Spleen (tissue), 11 donors: ENCODE measurements around the gene PDIA6. TPM values are rescaled to one million over a fixed set of nuclear protein-coding genes. Genes with fewer than 3 reads are reported as not detected.

Source experiments
- DNase-seq: peaks from one replicate; pipeline ENCODE4 v3.0.0-alpha.2; 2020
- H3K27ac ChIP-seq, 8 donors: fragments of 200-600 bp; sonication (generic) in 7 of 8; 1 replicate in 4 of 8; 2 replicates in 4 of 8; pipeline versions ENCODE4 v1.5.0 to v1.8.0; 2016 to 2021; ENCODE audit warnings: inconsistent platforms in 4 of 8, mild to moderate bottlenecking in 4 of 8, moderate library complexity in 1 of 8
- H3K27me3 ChIP-seq, 7 donors: fragments of 200-600 bp; sonication (generic) in 6 of 7; replicated peaks in 1 of 7; 1 replicate in 4 of 7; 2 replicates in 3 of 7; pipeline versions ENCODE4 v1.5.0 to v1.8.0; 2016 to 2021; ENCODE audit warnings: inconsistent platforms in 3 of 7, mild to moderate bottlenecking in 1 of 7
- H3K36me3 ChIP-seq, 6 donors: fragments of 200-600 bp; sonication (generic) in 5 of 6; 1 replicate in 4 of 6; 2 replicates in 2 of 6; pipeline versions ENCODE4 v1.5.0 to v1.8.0; 2016 to 2021; ENCODE audit warnings: inconsistent platforms in 2 of 6
- H3K4me1 ChIP-seq, 6 donors: fragments of 200-600 bp; sonication (generic) in 5 of 6; 1 replicate in 3 of 6; 2 replicates in 3 of 6; pipeline versions ENCODE4 v1.5.0 to v1.8.0; 2016 to 2021; ENCODE audit warnings: inconsistent platforms in 3 of 6
- H3K4me3 ChIP-seq, 8 donors: fragments of 200-600 bp; sonication (generic) in 7 of 8; 1 replicate in 4 of 8; 2 replicates in 4 of 8; pipeline versions ENCODE4 v1.5.0 to v1.8.0; 2016 to 2021; ENCODE audit warnings: inconsistent platforms in 4 of 8, mild to moderate bottlenecking in 4 of 8, moderate library complexity in 2 of 8
- H3K9me3 ChIP-seq, 8 donors: fragments of 200-600 bp; sonication (generic) in 7 of 8; 1 replicate in 4 of 8; 2 replicates in 4 of 8; pipeline versions ENCODE4 v1.5.0 to v1.8.0; 2016 to 2021; ENCODE audit warnings: inconsistent platforms in 4 of 8
- CTCF ChIP-seq, 11 experiments: fragments of 200-600 bp in 7 of 11; fragments of 450-650 bp in 4 of 11; sonication (generic) in 4 of 11; IDR thresholded peaks in 8 of 11; conservative IDR thresholded peaks in 3 of 11; 1 replicate in 7 of 11; 2 replicates in 4 of 11; pipeline versions ENCODE4 v1.4.0 to v1.8.0; 2016 to 2021; ENCODE audit warnings: antibody characterized with exemption in 11 of 11, inconsistent platforms in 4 of 11, mild to moderate bottlenecking in 1 of 11
- POLR2A ChIP-seq, 3 donors: fragments of 450-650 bp; IDR thresholded peaks; one replicate each; pipeline ENCODE4 v1.5.1; 2017; ENCODE audit warnings: antibody characterized with exemption in 3 of 3, mild to moderate bottlenecking in 1 of 3
- POLR2AphosphoS5 ChIP-seq, 3 donors: sonication (generic); formaldehyde crosslinking; IDR thresholded peaks; one replicate each; pipeline ENCODE4 v1.5.1; 2017; ENCODE audit warnings: antibody characterized with exemption in 3 of 3
- WGBS, 5 donors: extraction: QIAGEN DNeasy Blood & Tissue Kit in 3 of 5; methylation state at CpG; one replicate each; pipeline versions ENCODE4 v1.1.5 to v1.1.7; 2013 to 2018; 5-methylcytosine and 5-hydroxymethylcytosine counted together
- intact Hi-C: fragments of 100-400 bp; cut with DNase I; formaldehyde crosslinking; loops from one replicate; pipeline ENCODE4 v1.15.0; 2023; ENCODE audit warnings: low total_unique reads
- polyA plus RNA-seq, 3 donors: library from polyadenylated mRNA; stranded (reverse); fragments of 200-250 nt; gene quantifications; one replicate each; pipeline ENCODE4 v1.2.1, GENCODE V29; 2013
- total RNA-seq, 7 donors: library from RNA; depleted of rRNA in 3 of 7; stranded (reverse); fragments of >200 nt in 3 of 7; fragmentation: NEBNext Ultra II Directional in 4 of 7; extraction: Animal tissue kit (Norgen Biotek cat#: 25700) in 4 of 7; gene quantifications; one replicate each; pipeline versions ENCODE4 v1.1.0 to v1.2.1, GENCODE V29; 2016 to 2021
- donor health status: healthy with polysubstance abuse.
- donor health status: DM: no; HTN: no; CAD: no; lungs with moderate emphysema.
- donor health status: DM: no; HTN: no; CAD: no.
- donor health status: Bipolar disorder and iron deficiency.
- donor health status: healthy.
- donor health status: DM: no; HTN: no; CAD: no.
- donor health status: DM: yes; HTN: yes; CAD: no.

Gene PDIA6
- total and polyA plus RNA-seq, 10 donors: 29.7 to 164 (median 115) TPM

DNA sequence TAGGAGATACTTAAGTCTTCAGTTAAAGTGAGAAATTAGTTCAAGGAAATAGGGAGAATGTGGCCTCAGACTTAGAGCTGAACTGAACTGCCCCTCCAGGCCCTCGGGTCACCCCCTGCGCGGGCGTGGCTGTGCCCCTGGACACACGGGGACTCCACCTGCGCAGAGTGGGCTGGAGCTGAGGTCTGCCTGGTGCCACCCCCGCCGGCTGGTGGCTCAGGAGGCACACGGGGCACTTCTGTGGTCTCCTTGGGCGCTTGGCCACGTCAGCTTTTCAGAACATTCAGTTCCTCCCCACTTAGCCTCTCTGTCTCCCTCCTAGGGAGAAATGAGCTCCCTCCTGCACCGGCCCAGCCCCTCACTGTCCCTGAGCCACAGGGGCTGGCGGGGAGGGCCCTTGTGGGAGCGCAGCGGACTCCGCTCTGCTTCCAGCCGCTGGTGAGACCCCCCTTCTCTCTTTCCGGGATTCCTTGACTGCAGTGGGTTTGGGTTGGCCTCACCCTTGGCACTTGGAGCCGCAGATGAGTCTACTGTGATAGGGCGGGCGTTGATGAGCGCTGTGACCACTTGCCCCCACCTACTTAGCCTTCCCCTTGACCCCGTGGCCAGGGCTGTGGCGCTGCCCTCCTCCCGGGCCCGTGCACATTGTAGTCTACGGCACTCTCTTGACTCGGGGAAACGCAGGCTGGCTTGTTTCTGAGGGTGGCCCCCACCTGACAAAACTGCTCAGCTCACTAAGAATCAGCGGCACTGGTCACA lies 18.2 kb upstream of the PDIA6 start:
- Histone ChIP-seq H3K4me3 (no peak overlapping the region), H3K4me1 (peaks cover 13 to 91% (median 52%) of the 10 kb centered on the region in 6 donors), H3K27me3 (peaks cover 0 to 57% (median 6%) of the 10 kb centered on the region in 7 donors), H3K36me3 (no peaks in the 10 kb centered on the region), H3K9me3 (no peaks in the 10 kb centered on the region), H3K27ac (peak overlapping the region in 5 of 8 donors; percentile 15 to 74 (median 65))
- 54 to 73% (median 66%) methylated on average over 21 to 30 of the region's 30 CpGs for WGBS, 5 donors
- peak; percentile 74 for DNase-seq
- TF ChIP-seq POLR2AphosphoS5 (IDR thresholded peaks at IDR 0.05): peak in 1 of 3 donors; percentile 26
- TF ChIP-seq POLR2A (IDR thresholded peaks at IDR 0.05): no peak
- intact Hi-C loops: no loop called here

DNA sequence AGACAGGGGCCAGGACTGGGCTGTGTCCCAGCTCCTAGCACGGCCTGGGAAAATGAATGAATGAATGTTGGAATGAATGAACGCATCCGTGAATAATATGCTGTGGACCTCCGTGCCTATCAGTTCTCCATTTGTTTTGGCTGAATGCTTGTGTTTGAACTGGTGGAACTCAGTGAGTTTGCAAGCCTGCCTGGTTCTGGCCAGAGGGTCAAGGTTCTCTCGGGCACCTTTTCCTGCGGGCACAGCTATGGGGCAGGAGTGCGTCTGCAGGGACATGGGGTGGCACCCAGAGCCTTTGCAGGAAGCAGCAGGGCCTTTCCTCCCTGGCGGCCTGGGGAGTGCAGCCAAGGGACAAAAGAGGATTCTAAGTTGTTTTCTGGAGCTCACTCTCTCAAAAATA lies 17.6 kb upstream of the PDIA6 start:
- no peaks in the 10 kb centered on the region for H3K36me3 ChIP-seq
- intact Hi-C loops: no loop called here
- peaks cover 13 to 90% (median 49%) of the 10 kb centered on the region in 6 donors for H3K4me1 ChIP-seq
- WGBS, 5 donors: 73 to 82% (median 77%) methylated on average over 8 of the region's 8 CpGs
- peak; percentile 82 for DNase-seq
- H3K27me3 ChIP-seq: peaks cover 0 to 56% (median 6%) of the 10 kb centered on the region in 7 donors
- H3K27ac ChIP-seq: peak overlapping the region in 5 of 8 donors; percentile 15 to 74 (median 65)
- TF ChIP-seq CTCF (IDR thresholded peaks at IDR 0.05 in 8 of 11, conservative IDR thresholded peaks at IDR 0.05 in 3 of 11): no peak
- peak in 2 of 3 donors; percentile 11 to 59 for TF ChIP-seq POLR2AphosphoS5 (IDR thresholded peaks at IDR 0.05)
- TF ChIP-seq POLR2A (IDR thresholded peaks at IDR 0.05): no peak
- no peaks in the 10 kb centered on the region for H3K9me3 ChIP-seq
- no peak overlapping the region for H3K4me3 ChIP-seq

- no peaks in the 10 kb centered on the region for H3K36me3 ChIP-seq
- H3K9me3 ChIP-seq: no peaks in the 10 kb centered on the region
- intact Hi-C loops: no loop called here
- no peak overlapping the region for H3K4me3 ChIP-seq
- DNase-seq: peak; percentile 41
- H3K27me3 ChIP-seq: peaks cover 0 to 53% (median 6%) of the 10 kb centered on the region in 7 donors
- WGBS, 5 donors: 75 to 93% (median 83%) methylated on average over 3 of the region's 3 CpGs
- peaks cover 13 to 83% (median 46%) of the 10 kb centered on the region in 6 donors for H3K4me1 ChIP-seq
- no peak overlapping the region for H3K27ac ChIP-seq
- TF ChIP-seq CTCF (IDR thresholded peaks at IDR 0.05 in 8 of 11, conservative IDR thresholded peaks at IDR 0.05 in 3 of 11) (no peak), POLR2A (IDR thresholded peaks at IDR 0.05) (no peak), POLR2AphosphoS5 (IDR thresholded peaks at IDR 0.05) (no peak)
These were observed 16.7 kb upstream of the PDIA6 start for GRCh38 chr2:10829299-10829698.

- TF ChIP-seq CTCF (IDR thresholded peaks at IDR 0.05 in 8 of 11, conservative IDR thresholded peaks at IDR 0.05 in 3 of 11) (no peak), POLR2AphosphoS5 (IDR thresholded peaks at IDR 0.05) (peak in 2 of 3 donors; percentile 43 to 55)
- Histone ChIP-seq H3K4me3 (no peak overlapping the region), H3K27ac (peak overlapping the region in 2 of 8 donors; percentile 0 to 40), H3K36me3 (no peaks in the 10 kb centered on the region), H3K4me1 (peaks cover 13 to 73% (median 46%) of the 10 kb centered on the region in 6 donors), H3K9me3 (no peaks in the 10 kb centered on the region), H3K27me3 (peaks cover 0 to 48% (median 6%) of the 10 kb centered on the region in 7 donors)
- peak; percentile 79 for DNase-seq
- WGBS, 5 donors: 51 to 70% (median 65%) methylated on average over 10 to 11 of the region's 11 CpGs
- intact Hi-C loops: no loop called here
These were observed 15.8 kb upstream of the PDIA6 start for GRCh38 chr2:10828346-10828745.
